DMS 273 (cell line): ENCODE results near the gene CMTM2.
A peak's percentile ranks its signal among the peaks of the same experiment; 100 is the strongest.

Source experiments
- DNase-seq: peaks from one replicate; lab custom pipeline; 2025; ENCODE audit not compliant: unreplicated experiment; lab: John Stamatoyannopoulos, UW

CMTM2 gene, protein sequence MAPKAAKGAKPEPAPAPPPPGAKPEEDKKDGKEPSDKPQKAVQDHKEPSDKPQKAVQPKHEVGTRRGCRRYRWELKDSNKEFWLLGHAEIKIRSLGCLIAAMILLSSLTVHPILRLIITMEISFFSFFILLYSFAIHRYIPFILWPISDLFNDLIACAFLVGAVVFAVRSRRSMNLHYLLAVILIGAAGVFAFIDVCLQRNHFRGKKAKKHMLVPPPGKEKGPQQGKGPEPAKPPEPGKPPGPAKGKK

DNA sequence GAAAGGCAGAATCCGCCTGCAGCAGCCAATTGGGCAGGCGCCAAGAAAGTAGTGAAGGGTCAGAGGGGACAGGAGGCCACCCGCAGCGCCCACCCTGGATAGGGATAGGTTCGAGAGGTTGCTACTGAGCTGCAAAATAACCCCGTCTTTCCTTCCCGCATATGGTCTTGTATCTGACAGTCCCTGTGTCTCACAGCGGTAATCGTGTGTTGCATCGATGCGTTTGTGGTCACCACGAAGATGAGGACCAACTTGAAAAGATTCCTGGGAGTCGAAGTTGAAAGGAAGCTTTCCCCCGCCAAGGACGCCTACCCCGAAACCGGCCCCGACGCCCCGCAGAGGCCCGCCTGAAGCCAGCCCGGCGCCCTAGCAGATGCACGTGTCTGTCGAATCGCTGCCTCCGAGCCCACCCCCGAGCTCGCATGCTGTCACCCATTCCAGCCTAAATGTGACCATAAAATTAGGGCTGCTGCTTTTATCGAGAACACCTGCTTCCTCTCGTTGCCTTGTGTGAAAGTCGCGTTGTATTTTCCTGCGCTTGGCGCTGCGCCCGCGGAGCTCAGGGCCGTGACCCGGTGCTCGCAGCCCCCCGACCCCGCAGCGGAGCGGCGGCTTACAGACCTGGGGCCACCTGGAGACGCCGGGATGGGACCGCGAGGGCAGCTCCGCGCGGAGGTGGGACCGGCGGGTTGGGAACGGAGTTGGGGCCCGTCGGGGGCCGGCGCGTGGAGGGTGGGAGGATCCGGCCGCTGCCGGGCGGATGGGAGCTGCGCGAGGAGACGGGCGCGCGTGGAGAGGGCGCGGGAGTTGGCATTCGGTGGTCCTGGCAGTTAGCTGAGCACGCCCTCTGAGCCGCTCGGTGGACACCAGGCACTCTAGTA lies at the start of gene CMTM2:
CMTM2 (plus strand) TSS at position 813 of the 881 bp plus-strand sequence. CDS start 145 bp downstream, outside the sequence.
- no peak for DNase-seq

GRCh38 chr16:66529475-66529874 lies 49.8 kb upstream of the CMTM2 start:
- no peak for DNase-seq

DNA sequence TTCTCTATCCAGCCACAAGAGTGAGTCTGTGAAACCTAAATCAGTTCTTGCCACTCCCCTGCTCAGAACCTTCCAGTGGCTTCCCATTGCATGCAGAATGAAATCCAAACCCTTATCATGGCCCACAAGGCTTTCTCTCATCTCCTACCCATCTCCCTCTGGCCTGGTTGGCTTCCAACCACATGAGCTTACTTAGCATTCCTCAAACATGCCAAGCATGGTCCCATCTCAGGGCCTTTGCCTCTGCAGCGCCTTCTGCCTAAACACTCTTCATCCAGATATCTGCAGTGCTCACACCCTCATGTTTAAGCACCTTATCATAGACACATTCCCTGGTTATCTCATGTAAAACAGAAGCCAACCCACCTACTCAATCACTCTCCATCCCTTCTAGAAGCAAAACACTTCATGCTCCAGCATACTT lies 44.9 kb upstream of the CMTM2 start:
- DNase-seq: no peak

GRCh38 chr16:66536525-66536924 lies 42.7 kb upstream of the CMTM2 start:
- DNase-seq: no peak

DNA sequence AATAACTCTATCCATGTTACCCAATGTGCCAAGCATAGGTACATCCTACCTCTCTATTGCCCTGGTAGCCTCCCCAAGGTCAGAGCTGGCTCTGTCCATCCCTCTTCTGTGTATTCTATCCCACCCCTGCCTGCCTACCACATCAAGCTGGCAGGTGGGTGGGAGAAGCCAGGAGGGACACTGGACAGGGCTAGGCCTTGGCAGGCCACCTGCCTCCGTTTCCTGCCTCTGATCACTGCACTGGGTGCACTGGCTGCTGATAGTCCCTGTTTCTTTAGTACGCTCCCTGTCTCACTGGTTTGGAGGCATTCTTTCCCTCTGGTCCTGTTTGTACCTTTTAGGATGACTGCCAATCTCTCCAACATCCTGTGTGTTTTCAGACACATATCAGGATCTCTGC lies 42.0 kb upstream of the CMTM2 start:
- DNase-seq: no peak

DNA sequence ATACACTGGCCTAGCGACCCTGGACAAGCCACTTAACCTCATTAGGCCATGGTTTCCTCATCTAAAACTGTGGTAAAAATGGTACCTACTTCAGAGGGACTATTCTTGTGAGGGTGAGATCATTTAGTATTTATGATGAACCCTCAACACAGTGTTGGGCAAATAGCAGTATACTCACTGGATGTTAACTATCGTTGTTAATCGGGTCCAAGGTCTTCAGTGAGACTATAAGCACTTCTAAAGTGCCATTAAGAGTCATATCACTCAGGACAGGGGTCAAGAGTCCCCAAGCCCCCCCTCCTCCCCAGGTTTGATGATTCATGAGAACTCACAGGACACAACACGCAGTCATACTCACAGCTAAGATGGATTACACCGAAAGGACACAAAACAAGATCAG lies 40.4 kb upstream of the CMTM2 start:
- DNase-seq: no peak

DNA sequence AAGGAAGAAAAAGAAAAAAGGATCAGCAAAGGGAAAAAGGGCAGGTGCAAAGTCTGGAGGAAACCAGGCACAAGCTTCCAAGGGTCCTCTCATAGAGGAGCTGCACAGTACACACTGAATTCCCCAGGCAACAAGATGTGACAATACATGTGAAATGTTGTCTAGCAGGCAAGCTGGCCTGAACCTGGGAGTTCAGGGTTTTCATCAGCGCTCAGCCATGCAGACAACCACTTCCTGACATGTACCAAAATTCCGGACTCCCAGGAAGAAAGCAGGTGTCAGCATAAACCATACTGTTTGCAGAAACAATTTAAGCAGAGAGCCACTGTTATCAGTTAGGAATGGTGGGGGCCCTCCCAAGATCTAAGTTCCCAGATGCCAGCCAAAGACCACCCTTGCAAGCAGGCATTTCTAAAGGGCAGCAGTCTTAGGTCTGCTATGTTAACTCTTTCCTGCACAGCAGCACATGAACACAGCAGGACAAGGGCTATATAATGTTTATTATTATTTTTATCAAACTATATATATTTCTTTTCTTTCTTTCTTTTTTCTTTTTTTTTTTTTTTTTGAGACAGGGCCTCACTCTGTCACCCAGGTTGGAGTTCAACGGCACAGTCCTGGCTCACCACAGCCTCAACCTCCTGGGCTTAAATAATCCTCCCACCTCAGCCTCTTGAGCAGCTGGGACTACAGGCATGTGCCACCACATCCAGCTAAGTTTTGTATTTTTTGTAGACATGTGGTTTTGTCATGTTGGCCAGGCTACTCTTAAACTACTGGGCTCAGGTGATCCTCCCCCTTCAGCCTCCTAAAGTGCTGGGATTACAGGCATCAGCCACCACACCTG lies 39.4 kb upstream of the CMTM2 start:
- DNase-seq: no peak

DNA sequence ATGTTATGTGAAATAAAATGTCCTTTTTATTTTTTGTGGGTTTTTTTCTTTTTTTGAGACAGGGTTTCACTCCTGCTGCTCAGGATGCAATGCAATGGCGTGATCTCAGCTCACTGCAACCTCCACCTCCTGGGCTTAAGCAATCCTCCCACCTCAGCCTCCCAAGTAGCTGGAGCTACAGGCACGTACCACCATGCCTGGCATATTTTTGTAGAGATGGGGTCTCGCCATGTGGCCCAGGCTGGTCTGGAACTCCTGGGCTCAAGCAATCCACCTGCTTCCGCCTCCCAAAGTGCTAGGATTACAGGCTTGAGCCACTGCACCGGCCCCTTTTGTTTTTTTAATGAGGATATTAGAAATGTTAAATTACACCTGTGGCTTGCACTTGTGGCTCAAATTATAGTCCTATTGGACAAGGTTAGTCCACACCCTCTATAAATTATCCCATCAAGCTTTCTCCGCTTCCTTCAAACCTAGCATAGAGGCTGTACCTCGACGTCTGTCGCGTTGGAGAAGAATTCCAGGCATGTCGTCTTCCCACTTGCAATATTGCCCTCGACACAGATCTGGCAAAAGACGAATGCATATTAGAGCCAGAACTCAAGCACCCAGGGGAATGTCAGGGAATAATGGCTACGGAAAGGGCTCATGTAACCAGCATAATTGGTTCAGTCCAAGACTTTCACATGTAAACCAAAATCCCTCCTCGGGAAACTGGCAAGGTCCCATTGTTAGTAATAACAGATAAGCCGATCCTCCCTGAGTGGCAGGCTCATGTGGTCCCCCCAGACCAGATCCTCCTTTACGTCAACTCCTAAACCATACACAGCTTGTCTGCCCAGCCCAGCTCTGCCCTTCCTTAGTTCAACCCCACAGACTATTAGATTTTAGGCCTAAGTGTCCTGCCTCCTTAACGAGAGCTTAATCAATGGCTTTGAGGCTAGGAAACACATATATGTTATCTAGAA lies 37.6 kb upstream of the CMTM2 start:
- no peak for DNase-seq

GRCh38 chr16:66542396-66542795 lies 36.9 kb upstream of the CMTM2 start:
- DNase-seq: no peak

- no peak for DNase-seq
Observed at GRCh38 chr16:66543541-66543940, 35.7 kb upstream of the CMTM2 start.

DNA sequence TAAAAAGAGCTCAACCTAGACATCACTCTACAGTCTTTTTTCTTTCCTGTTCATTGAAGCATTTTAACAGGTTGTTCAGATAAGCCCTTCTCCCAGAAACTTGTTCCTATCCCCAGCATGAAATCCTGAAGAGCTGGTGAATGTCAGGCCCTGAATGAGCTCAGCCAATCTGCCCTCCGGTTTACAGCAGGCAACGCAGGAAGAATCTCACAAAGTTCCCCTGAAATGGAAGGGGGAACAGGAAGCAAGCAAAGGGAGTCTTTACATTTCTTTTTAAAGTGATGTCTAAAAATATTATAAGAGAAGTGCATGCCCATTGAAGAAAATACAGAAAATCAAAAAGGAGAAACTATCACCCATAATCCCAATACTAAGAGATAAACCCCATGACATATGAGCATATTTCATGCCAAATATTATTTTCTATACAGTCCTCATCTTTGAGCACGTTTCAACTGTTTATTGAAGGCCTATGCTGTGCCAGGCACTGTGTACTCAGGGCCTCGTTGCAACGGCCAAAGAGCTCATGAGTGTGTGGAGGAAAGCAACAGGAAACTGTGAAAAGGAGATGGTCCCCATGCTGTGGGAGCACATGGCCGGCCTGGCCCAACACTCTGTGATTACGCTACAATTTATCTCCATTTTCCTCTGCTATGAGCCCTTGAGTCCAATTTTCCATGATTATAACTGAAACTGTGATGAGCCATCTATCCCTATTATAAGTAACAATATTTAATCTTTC lies 35.1 kb upstream of the CMTM2 start:
- DNase-seq: no peak

DNA sequence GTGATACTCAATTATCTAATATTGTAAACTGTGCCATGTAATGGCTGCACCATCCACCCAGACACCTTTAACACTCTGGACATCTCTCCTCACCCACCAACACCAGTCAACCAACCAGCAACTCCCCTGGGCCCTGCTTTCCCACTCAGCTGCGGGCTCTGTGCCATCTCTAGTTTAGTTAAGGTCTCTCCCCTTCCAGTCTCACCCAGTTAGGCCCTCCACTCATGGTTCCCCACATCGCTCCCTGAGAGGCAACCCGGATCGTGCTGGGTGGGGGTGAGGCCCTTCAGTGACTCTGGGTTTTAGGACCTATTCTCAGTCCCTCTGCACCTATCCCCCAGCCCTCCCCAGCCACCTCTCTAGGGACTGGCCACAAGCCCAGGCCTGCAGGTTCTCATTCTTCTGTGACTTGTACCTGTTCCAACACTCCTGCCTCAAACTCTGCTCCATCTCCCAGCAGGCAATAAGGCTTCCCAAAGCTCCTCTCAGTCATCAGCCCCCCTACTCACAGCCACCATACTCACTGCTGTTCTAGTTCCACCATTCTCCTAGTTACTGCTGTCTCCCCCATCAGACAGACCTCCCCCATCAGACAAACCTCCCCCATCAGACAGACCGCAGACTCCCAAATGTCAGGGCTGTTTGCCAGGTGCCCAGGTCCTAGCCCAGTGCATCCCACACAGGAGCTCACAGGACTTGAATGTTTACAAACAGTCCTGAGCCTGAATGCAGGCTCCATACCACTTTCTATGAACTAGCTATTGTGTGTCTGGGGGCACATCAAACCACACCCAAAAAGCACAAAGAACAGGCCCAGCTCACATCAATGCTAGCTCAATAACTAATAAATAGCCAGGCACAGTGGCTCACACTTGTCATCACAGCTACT lies 31.9 kb upstream of the CMTM2 start:
- DNase-seq: no peak

DNA sequence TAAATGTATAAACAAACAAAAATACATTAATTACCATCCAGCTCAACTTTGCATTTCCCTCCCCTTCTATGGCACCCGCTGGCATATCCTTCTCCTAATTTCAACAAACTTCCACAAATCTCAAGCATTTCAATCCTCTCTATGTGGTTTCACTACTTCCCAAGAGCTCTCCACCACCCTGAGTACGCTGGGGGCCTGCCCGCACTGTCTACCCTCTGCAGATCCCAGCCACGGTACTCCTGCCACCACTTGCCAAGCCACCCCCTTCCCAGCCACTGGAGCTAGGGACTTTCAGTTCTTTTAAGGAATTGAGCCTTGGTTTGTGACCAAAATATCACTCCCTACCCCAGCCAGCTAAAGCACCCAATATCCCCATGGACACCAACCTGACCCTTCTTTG lies 31.2 kb upstream of the CMTM2 start:
- no peak for DNase-seq

- DNase-seq: no peak
Observed at GRCh38 chr16:66548868-66549267, 30.4 kb upstream of the CMTM2 start.

GRCh38 chr16:66549284-66550131 lies 29.8 kb upstream of the CMTM2 start, which contains the start of gene TK2:
TSS of gene TK2 (minus strand) at chr16:66550122. CDS start at chr16:66550061, 61 bp downstream.
- peak; percentile 88 for DNase-seq

GRCh38 chr16:66551348-66551759 lies 27.9 kb upstream of the CMTM2 start:
- DNase-seq: peak; percentile 77

DNA sequence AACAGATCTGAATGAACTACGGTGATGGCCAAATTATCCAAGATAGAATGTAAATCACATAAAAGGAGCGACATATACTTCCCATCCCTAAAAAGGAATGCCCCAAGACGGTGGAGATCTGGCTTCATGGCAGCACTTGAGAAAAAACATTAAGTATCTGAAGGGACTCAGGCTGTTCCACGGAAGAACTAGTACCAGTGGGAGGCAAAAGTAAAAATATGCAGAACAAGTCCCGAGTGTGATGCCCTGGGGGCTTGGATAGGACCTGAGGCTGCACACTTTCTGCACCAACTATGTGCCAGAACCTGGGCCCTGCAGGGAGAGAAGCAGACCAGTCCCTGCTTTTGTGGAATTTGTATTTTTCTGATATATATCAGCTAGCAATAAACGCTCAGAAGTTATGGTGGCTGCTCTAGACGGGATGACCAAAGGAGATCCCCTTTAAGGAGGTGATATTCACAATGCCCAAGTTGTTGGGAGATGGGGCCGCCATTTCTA lies 27.4 kb upstream of the CMTM2 start:
- DNase-seq: no peak
